Astrocyte (in vitro differentiated cells and primary cell): Measurements from ENCODE around the gene PKNOX2.

ENCODE experiments used
- CTCF ChIP-seq: IDR thresholded peaks from 2 replicates; pipeline ENCODE4 v1.5.1; 2011; ENCODE audit warnings: low read depth, mild to moderate bottlenecking, inconsistent platforms, low read length, moderate library complexity; ENCODE audit not compliant: insufficient read depth
- EZH2 ChIP-seq: IDR thresholded peaks from 2 replicates; pipeline ENCODE4 v1.6.1; 2012; ENCODE audit warnings: mild to moderate bottlenecking, low read length, inconsistent platforms; ENCODE audit not compliant: insufficient read depth

GRCh38 chr11:125346179-125346530, 181.6 kb downstream of the PKNOX2 start:
- TF ChIP-seq CTCF, result no peak
- no peak for TF ChIP-seq EZH2
